Anterior cingulate cortex (tissue), 58 donors: ENCODE data around the gene OR8H3.
"Not testable (repeated sequence)": the region's sequence is repeated elsewhere in the genome, so short reads cannot be mapped to it uniquely, and the experiment has no call there.

Experiments used
- DNase-seq, 58 donors: peaks; one replicate each; lab custom pipeline; 2025; lab: John Stamatoyannopoulos, UW

Gene OR8H3, protein sequence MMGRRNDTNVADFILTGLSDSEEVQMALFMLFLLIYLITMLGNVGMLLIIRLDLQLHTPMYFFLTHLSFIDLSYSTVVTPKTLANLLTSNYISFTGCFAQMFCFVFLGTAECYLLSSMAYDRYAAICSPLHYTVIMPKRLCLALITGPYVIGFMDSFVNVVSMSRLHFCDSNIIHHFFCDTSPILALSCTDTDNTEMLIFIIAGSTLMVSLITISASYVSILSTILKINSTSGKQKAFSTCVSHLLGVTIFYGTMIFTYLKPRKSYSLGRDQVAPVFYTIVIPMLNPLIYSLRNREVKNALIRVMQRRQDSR

DNA sequence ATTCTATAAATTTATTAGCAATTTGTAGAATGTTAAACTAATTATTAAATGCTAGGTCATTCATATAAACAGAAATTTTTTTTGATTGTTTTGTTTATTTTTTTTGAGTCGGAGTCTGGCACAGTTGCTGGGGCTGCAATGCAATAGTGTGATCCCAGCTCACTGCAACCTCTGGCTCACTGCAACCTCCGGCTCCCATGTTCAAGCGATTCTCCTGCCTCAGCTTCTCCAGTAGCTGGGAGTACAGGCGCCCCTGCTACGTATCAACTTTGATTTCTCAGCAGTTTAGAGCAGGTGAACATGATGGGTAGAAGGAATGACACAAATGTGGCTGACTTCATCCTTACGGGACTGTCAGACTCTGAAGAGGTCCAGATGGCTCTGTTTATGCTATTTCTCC is at the start of gene OR8H3:
OR8H3 (plus strand) TSS at position 301 of the 400 bp plus-strand sequence; CDS start at position 301, 0 bp downstream.
- no peak for DNase-seq

DNA sequence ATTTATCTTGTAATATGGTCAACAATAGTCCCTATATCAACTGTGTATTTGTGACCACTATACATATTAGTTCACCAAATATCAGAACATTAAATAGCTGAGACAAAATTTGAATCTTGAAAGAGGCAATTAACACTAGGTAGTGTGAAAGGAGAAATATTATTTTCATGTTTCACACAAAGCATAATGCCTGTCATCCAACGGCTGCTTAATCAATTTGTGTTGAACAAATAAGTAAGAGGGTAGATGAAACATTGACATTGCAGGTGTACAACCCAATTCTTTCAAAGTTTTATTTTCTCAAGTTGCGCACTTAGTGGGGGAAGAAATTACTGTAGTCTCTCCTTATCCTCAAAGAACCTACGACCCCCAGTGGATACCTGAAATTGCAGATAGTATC is 32.5 kb upstream of the OR8H3 start:
- no peak for DNase-seq

DNA sequence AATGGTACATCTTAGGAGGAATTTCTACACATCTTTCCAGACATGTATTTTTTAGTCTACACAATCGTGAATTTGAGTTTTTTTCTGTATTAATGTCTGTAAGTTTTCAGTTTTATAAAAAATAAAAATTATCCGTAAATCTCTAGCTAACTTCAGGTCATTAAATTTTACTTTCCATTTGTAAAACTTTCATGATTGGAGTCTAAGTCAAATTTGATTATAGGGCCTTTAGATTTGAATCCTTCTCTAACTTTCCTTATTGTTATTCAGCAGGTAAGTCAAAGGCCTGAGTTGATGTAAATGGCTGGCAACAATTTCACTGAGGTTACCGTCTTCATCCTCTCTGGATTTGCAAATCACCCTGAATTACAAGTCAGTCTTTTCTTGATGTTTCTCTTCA is 29.2 kb upstream of the OR8H3 start, which contains the start of gene OR8I2:
OR8I2 (plus strand) TSS at position 301 of the 400 bp plus-strand sequence; CDS start at position 301, 0 bp downstream.
- no peak for DNase-seq

GRCh38 chr11:56103210-56103737 is 18.9 kb upstream of the OR8H3 start, which contains the start of gene OR8H2:
OR8H2 (plus strand) TSS chr11:56103687; CDS start chr11:56105043, 1,356 bp downstream.
- no peak for DNase-seq

- DNase-seq, result no peak
Observed at GRCh38 chr11:56140151-56140661, 18.0 kb downstream of the OR8H3 start, which contains the start of gene OR8J3. OR8J3 (minus strand) TSS chr11:56140201; CDS start chr11:56137718, 2,483 bp downstream.

DNA sequence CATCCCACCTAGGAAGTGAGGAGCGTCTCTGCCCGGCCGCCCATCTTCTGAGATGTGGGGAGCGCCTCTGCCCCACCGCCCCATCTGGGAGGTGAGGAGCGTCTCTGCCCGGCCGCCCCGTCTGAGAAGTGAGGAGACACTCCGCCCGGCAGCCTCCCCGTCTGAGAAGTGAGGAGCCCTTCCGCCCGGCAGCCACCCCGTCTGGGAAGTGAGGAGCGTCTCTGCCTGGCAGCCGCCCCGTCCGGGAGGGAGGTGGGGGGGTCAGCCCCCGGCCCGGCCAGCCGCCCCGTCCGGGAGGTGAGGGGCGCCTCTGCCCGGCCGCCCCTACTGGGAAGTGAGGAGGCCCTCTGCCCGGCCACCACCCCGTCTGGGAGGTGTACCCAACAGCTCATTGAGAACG is 21.5 kb downstream of the OR8H3 start:
- not testable (repeated sequence) for DNase-seq

GRCh38 chr11:56151376-56151775 is 29.2 kb downstream of the OR8H3 start:
- DNase-seq, result no peak

GRCh38 chr11:56152333-56152732 is 30.2 kb downstream of the OR8H3 start:
- no peak for DNase-seq

DNA sequence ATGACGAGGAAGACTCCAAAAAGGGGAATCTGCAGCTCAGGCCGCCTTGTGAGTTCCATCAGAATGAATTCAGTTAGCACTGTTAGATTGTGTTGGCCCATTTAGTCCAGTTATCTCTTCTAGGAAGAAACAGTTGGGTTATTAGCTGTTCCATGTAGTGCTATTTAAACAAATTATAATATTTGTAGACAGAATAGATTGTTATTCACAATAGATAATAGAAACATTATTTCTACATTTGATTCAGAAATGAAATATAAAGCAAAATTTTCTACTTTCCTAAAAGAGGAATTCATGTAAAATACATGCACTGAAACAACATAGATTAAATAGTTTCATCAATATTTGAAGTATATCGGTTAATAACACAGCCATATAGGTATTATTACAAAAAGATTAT is 38.0 kb downstream of the OR8H3 start, which contains the start of gene OR8K5:
OR8K5 (minus strand) TSS at position 101 of the 400 bp plus-strand sequence; CDS start at position 101, 0 bp downstream.
- no peak for DNase-seq

DNA sequence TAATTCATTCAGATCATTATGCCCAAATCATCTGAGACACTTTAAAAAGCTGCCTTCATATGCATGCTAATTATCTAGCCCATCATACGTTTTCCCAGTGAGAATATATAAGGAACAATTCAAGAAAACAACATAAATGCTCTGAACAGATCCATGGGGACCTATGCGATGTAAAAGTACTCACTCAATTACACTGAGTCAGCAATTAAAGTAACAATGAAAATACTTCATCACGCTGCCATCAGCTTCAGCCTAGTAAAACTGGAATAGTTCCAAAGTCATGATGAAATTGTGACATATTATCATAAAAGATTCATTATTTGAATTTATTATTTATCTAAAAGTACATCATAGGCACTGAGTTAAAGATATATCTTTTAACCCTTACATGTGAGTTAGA is 41.6 kb downstream of the OR8H3 start:
- no peak for DNase-seq

GRCh38 chr11:56172256-56172830 is 50.2 kb downstream of the OR8H3 start:
- no peak for DNase-seq
